Urothelium cell line (cell line): Measurements from ENCODE around the gene CLCF1.
"Not testable (repeated sequence)": the region's sequence is repeated elsewhere in the genome, so short reads cannot be mapped to it uniquely, and the experiment has no call there.

Experiments
- DNase-seq: peaks from one replicate; pipeline ENCODE4 v3.0.0; 2011; ENCODE audit warnings: low spot score, mixed read lengths
- FAIRE-seq: peaks from 2 replicates; lab custom pipeline; 2011; peaks lifted over from hg19 to GRCh38; lab: Jason Lieb, UNC

CLCF1 gene

DNA sequence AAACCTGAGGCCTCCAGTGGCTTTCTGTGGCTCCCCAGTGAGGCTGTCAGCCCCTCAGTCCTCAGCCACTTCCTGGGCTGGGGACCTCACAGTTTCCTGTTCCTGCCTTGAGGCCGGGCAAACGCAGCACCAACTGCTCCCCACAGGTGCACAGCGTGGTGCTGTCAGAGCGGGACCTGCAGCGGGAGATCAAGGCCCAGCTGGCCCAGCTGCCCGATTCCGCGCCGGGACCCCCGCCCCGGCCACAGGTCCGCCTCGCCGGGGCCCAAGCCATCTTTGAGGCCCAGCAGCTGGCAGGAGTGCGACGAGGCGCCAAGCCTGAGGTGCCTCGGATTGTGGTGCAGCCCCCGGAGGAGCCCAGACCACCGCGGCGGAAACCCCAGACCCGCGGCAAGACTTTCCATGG is 35.9 kb upstream of the CLCF1 start:
- FAIRE-seq (no peak), DNase-seq (no peak)

GRCh38 chr11:67408437-67409200 is 35.2 kb upstream of the CLCF1 start:
- DNase-seq (no peak), FAIRE-seq (no peak)

DNA sequence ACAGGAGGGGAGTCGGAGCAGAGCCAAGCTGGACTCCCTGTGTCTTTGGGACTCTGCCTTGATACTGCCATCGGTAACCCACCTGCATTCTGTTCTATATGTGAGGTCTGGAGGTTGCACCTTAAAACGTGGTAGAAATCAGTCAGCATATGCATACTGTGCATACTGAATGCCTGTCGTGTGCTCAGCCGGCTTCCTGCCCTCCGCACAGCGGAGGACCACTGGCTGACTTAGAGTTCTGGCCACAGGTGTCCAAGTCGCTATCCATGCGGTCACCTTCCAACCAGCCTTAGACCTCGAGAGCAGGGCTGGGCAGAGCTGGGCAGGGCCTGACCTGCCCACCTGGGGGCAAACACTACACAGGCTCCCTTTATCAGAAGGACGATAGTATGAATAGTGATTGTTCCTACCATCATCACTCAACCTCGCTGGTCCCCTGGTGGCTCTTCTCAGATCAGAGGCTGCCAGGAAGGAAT is 34.3 kb upstream of the CLCF1 start:
- FAIRE-seq (no peak), DNase-seq (no peak)

DNA sequence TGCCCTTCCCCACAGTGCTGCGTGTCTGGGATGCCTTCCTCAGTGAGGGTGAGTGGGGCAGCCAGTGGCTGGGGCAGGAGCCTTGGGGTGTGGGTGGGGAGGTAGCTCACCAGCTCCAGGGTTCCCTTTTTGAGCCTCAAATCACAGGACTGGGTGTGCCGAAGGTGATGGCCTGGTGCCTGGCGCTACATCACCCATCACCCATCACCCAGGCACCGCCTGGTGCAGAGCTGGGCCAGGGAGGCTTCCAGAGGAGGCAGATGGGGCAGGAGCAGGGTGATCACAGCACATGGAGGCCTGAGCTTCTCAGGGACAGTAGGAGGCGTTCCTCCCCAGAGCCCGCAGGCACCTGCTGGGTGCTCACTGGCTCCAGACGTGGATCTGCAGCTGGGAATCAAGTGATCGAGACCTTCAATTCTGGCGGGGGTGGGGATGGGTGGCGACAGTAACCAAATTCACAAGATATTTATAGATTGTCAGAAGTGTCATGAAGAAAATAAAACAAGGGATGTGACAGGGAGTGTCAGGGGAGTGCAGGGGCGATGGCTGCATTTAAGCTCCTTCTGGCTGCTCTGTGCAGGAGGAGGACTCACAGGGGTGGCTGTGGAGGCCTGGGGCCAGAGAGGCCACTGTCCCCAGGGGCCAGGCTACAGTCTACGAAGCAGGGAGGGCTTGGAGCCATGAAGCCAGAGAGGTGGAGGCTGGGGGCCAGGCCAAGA is 33.7 kb upstream of the CLCF1 start:
- DNase-seq (no peak), FAIRE-seq (no peak)

- no peak for DNase-seq
- no peak for FAIRE-seq
These were observed 33.1 kb upstream of the CLCF1 start for GRCh38 chr11:67406420-67406968.

DNA sequence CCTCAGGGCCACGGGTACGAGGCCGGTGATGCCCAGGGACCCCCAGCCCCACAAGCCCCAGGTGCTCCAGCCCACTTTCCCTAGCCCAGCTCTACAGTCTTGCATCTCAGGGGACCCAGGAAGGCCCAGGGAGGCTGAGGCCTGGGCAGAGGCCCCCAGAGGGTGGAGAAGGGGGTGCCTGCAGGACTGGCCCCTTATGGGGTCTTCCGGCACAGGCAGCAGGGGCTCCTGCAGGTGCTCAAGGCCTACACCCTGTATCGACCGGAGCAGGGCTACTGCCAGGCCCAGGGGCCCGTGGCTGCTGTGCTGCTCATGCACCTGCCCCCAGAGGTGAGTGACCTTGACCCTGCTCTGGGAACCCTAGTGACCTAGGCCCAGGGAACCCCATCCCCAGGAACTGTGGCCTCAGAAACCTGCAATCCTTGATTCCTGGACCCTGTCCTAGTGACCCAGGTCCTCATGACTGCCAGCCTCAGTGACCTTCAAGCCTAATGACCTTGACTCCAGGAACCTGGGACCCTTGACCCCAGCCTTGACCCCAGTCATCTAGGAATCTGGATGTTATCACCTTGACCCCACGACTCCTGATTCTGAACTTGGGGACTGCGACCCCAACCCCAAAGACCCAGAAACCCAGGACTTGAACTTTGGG is 32.4 kb upstream of the CLCF1 start:
- no peak for FAIRE-seq
- DNase-seq = no peak

DNA sequence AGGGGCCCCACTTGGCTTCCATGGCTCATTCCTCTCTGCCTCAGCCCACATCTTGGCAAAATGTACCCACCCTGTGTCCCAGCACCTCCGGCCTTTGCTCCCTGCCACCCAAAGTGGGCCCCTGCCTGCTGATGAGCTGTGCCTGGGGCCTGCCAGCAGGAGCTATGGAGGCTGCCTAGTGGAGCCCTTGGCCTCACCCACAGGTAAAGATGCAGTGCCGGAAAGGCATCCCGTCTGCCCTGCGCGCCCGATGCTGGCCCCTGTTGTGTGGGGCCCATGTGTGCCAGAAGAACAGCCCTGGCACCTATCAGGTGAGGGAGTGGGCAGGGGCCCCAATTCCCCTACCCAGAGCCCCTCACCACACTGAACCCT is 31.8 kb upstream of the CLCF1 start:
- DNase-seq (no peak), FAIRE-seq (no peak)

GRCh38 chr11:67404515-67405195 is 31.3 kb upstream of the CLCF1 start:
- no peak for DNase-seq
- no peak for FAIRE-seq

GRCh38 chr11:67403085-67403484 is 29.7 kb upstream of the CLCF1 start:
- DNase-seq, FAIRE-seq: not testable (repeated sequence)

GRCh38 chr11:67402192-67402839 is 28.9 kb upstream of the CLCF1 start:
- FAIRE-seq, DNase-seq: not testable (repeated sequence)

DNA sequence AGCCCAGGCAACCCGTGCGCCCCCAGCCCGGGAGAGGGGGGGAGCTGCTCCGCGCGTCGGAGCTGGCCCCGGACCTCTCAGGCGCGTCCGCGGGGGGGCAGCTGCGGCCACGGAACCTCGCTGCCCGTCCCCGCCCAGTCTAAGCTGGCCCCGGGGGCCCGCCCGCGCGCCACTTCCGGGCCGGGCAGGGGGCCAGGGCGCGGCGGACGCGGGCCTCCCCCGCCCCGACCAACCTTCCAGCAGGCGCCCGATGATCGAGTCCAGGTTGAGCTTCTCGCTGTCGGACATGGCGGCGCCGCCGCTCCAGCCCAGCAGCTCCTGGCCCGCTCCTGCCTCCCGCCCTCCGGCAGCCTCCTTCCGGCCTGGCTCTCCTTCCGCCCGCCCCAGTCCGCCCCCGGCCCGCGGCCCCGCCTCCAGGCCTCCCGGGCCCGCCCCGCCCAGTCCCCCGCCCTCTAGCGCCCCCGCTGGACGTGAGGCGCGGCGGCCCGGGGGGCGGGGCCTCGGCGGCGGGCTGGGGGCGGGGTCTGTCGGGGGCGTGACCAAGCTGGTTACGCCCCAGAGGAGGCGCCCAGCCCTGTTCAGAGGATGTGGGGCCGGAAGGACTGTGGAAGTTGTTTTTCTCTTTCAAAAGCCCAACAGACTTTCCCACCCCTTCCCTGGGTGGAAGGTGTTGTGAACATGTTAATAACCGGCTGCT is 28.2 kb upstream of the CLCF1 start, which contains the start of gene PPP1CA:
TSS of gene PPP1CA (minus strand) at position 364 of the 697 bp plus-strand sequence. CDS start at position 288, 76 bp downstream.
- no peak for FAIRE-seq

DNA sequence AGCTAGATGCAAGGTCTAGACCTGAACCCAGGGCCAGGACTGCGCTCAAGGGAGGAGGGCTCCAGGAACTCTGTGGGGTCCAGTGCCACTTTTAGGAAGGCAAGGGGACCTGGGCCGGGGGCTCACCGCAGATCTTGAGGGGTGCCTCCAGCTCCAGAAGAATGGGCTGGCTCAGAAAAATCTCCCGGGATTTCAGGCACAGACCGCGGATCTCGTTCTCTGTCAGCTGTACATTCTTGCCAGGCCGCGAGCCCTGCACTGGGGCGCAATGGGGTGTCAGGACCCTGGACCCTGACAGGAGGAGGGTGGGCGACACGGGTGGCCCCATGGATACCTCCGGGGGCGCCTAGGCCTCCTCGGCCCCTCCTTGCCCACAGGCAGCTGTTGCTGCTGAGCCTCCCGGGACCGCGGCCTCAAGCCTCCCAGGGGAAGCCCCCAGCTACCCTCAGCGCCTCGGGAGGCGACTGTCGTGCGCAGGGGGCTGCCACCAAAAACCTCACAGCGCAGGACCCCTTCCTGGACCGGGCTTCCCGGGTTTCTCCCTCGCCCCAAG is 27.6 kb upstream of the CLCF1 start:
- no peak for FAIRE-seq
- DNase-seq = no peak

More for the DNA sequence above, 28.2 kb upstream of the CLCF1 start, which contains the start of gene PPP1CA:
- DNase-seq = peak; percentile 98

GRCh38 chr11:67400251-67400941 is 27.0 kb upstream of the CLCF1 start:
- FAIRE-seq = no peak
- DNase-seq = no peak

DNA sequence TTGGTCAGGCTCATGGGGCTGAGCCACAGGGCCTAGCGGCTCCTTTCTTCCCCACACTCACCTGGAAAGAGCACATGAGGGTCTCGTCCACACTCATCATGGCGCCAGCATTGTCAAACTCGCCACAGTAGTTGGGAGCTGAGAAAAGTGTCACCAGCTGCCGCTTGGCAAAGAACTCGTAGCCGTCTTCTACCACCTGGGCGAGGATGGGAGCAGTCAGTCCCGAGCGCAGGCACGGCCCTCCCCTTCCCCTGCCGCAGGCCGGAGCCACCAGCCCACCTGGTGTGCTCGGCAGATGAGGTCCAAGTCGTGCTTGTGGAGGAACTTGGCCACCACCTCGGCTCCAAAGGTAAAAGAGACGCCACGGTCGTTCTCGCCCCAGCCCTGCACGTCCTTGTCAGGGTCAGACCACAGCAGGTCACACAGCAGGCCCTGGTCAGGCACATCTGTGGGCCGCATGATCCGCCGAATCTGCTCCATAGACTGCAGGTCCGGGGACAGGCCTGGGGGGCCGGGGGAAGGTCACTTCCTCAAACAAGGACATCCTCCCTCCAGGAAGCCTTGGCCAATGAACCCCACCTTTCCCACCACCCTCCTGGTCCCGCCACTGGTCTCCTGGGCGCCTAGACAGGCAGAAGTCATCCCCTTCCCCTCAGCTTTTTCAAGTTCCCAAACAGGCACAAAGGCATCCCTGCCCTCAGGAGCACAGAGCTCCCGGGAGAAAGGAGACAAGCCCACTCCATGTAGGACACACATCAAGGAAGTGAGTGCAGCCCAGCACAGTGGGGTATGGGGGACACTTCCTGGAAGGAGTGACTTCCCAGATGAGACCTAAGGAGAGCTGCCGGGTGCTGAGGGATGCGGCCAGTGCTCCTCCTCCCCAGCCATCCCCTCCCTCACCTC is 25.5 kb upstream of the CLCF1 start:
- FAIRE-seq (no peak), DNase-seq (no peak)

DNA sequence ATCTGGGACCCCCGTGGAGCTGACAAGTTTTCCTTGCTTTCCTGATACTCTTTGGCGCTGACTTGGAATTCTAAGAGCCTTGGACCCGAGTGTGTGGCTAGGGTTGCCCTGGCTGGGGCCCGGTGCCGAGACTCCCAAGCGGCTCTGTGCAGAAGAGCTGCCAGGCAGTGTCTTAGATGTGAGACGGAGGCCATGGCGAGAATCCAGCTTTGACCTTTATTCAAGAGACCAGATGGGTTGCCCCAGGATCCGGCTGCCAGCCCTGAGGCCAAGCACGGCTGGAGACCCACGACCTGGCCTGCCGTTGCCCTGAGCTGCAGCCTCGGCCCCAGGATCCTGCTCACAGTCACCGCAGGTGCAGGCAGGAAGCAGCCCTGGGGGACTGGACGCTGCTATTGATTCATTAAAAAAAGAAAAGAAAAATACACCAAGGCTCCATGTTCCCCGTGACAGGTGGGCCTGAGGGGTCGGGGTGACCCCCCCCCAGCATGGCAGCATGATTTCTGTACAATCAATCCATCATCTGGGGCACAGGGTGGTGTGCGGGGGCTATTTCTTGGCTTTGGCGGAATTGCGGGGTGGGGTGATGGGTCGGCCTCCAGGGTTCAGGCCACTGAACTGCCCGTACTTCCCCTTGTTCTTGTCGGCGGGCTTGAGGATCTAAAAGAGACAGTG is 24.7 kb upstream of the CLCF1 start:
- DNase-seq (no peak), FAIRE-seq (no peak)

DNA sequence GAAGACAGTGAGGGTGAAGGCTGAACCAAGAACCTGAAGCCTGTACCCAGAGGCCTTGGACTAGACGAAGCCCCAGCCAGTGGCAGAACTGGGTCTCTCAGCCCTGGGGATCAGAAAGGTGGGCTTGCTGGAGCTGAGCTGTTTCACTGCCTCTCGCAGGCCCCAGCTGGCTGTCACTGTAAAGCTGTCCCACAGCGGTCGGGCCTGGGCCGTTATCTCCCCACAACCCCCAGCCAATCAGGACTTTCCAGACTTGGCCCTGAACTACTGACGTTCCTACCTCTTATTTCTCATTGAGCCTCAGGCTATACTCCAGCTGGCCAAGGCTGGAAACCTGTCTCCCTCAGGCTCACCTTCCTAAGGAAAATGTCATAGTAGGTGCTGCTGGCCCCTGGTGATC is 24.1 kb upstream of the CLCF1 start:
- FAIRE-seq = no peak

More for the DNA sequence above, 24.1 kb upstream of the CLCF1 start:
- no peak for DNase-seq
